B cell (primary cell): ENCODE data around the gene SLC25A25. TPM values are rescaled to one million over a fixed set of nuclear protein-coding genes. Genes with fewer than 3 reads are reported as not detected.

Experiments used
- ATAC-seq: fragments of 200-7000 bp; cut with Tn5 transposase; one replicate; pipeline ENCODE4 v1.10.0; 2021; ENCODE audit warnings: low read depth, mild to moderate bottlenecking, moderate number of reproducible peaks, moderate library complexity
- CTCF ChIA-PET: fragments of 350-600 bp; sonication (Branson Sonifier 250); formaldehyde crosslinking; loops from one replicate; lab custom pipeline; 2021; ENCODE audit warnings: antibody characterized with exemption, inconsistent platforms; lab: Charles Lee
- POLR2A ChIA-PET: fragments of 350-600 bp; sonication (Branson Sonifier 250); formaldehyde crosslinking; loops from one replicate; lab custom pipeline; 2021; ENCODE audit warnings: antibody characterized with exemption; lab: Charles Lee
- DNase-seq: peaks from one replicate; pipeline ENCODE4 v3.0.0; 2013
- H2AFZ ChIP-seq: 2 replicates; pipeline ENCODE4 v1.6.1; 2012; ENCODE audit warnings: mild to moderate bottlenecking, low read depth, low read length; ENCODE audit not compliant: insufficient read depth, poor library complexity, severe bottlenecking
- H3K27ac ChIP-seq, 2 donors: 1 replicate in 1 of 2; 2 replicates in 1 of 2; pipeline ENCODE4 v1.5.1; 2012 to 2013; ENCODE audit warnings: low read length in 2 of 2, mild to moderate bottlenecking in 2 of 2, moderate library complexity in 1 of 2
- H3K27me3 ChIP-seq, 4 experiments: fragments of 200-600 bp in 1 of 4; sonication (generic) in 1 of 4; replicated peaks in 1 of 4; 1 replicate in 2 of 4; 2 replicates in 2 of 4; pipeline versions ENCODE4 v1.6.1 to v1.7.0; 2013 to 2016; ENCODE audit warnings: low read length in 3 of 4, mild to moderate bottlenecking in 2 of 4, mixed read lengths in 1 of 4, moderate library complexity in 1 of 4; ENCODE audit not compliant: insufficient read depth in 4 of 4, control insufficient read depth in 3 of 4; ENCODE audit errors: control extremely low read depth in 1 of 4
- H3K36me3 ChIP-seq, 2 experiments: replicated peaks in 1 of 2; 1 replicate in 1 of 2; 2 replicates in 1 of 2; pipeline versions ENCODE4 v1.6.1 to v1.7.1; 2013; ENCODE audit warnings: low read length in 1 of 2; ENCODE audit not compliant: insufficient read depth in 2 of 2, control insufficient read depth in 1 of 2; ENCODE audit errors: control extremely low read depth in 1 of 2, extremely low read depth in 1 of 2
- H3K4me1 ChIP-seq, 2 donors: fragments of 200-600 bp in 1 of 2; sonication (generic) in 1 of 2; 1 replicate in 1 of 2; 2 replicates in 1 of 2; pipeline versions ENCODE4 v1.5.1 to v1.6.1; 2013 to 2017; ENCODE audit warnings: low read length in 2 of 2; ENCODE audit not compliant: control insufficient read depth in 2 of 2, insufficient read depth in 2 of 2
- H3K4me2 ChIP-seq: replicated peaks from 2 replicates; pipeline ENCODE3; 2012; ENCODE audit warnings: mild to moderate bottlenecking, low read depth, low read length; ENCODE audit not compliant: poor library complexity, severe bottlenecking
- H3K4me3 ChIP-seq, 5 experiments: fragments of 200-600 bp in 1 of 5; sonication (generic) in 1 of 5; 1 replicate in 3 of 5; 2 replicates in 2 of 5; pipeline versions ENCODE4 v1.5.1 to v1.7.0; 2011 to 2016; ENCODE audit warnings: low read length in 4 of 5, mild to moderate bottlenecking in 4 of 5, low read depth in 2 of 5, control low read depth in 1 of 5, moderate library complexity in 1 of 5; ENCODE audit not compliant: insufficient read depth in 1 of 5; ENCODE audit errors: control extremely low read depth in 1 of 5, extremely low read depth in 1 of 5
- H3K79me2 ChIP-seq: fragments of 200-600 bp; sonication (generic); one replicate; pipeline ENCODE4 v1.6.0; 2016; ENCODE audit warnings: low read length; ENCODE audit not compliant: control insufficient read depth, insufficient read depth
- H3K9ac ChIP-seq: fragments of 200-600 bp; sonication (generic); 2 replicates; pipeline ENCODE4 v1.6.1; 2017; ENCODE audit warnings: mild to moderate bottlenecking, low read length, moderate library complexity
- H3K9me3 ChIP-seq, 3 donors: one replicate each; pipeline versions ENCODE4 v1.6.1 to v1.7.1; 2013; ENCODE audit warnings: low read length in 2 of 3; ENCODE audit not compliant: control insufficient read depth in 2 of 3, insufficient read depth in 1 of 3; ENCODE audit errors: control extremely low read depth in 1 of 3
- H4K20me1 ChIP-seq: 2 replicates; pipeline ENCODE4 v1.6.0; 2012; ENCODE audit warnings: mild to moderate bottlenecking, low read length; ENCODE audit not compliant: insufficient read depth, control insufficient read depth, poor library complexity, severe bottlenecking
- H3K27ac Mint-ChIP-seq: one replicate; pipeline ENCODE4 v1.8.0; 2021; ENCODE audit warnings: mixed read lengths
- H3K27me3 Mint-ChIP-seq: one replicate; pipeline ENCODE4 v1.8.0; 2021; ENCODE audit warnings: mixed read lengths
- H3K4me1 Mint-ChIP-seq: one replicate; pipeline ENCODE4 v1.8.0; 2021; ENCODE audit warnings: mixed read lengths
- H3K4me3 Mint-ChIP-seq: one replicate; pipeline ENCODE4 v1.8.0; 2021; ENCODE audit warnings: mixed read lengths
- H3K9me3 Mint-ChIP-seq: one replicate; pipeline ENCODE4 v1.8.0; 2022; ENCODE audit warnings: mixed read lengths; ENCODE audit not compliant: insufficient read depth
- EZH2 ChIP-seq: IDR thresholded peaks from 2 replicates; pipeline ENCODE4 v1.6.1; 2012; ENCODE audit warnings: borderline replicate concordance, low read depth, mild to moderate bottlenecking, moderate library complexity, low read length; ENCODE audit not compliant: insufficient read depth, poor library complexity, severe bottlenecking
- WGBS: methylation state at CpG from one replicate; pipeline ENCODE4 v1.1.5; 2013; ENCODE audit warnings: missing lambda C conversion rate; ENCODE audit not compliant: insufficient coverage; 5-methylcytosine and 5-hydroxymethylcytosine counted together
- intact Hi-C: fragments of 100-400 bp; cut with micrococcal nuclease; formaldehyde crosslinking; loops from one replicate; pipeline ENCODE4 v1.10.0; 2022
- polyA plus RNA-seq: library from polyadenylated mRNA; depleted of rRNA; stranded (reverse); fragments of >200 nt; gene quantifications from 2 replicates; pipeline ENCODE4 v1.2.3, GENCODE V29; 2012
- total RNA-seq, 2 donors: library from RNA; stranded (reverse); fragments of 120-200 nt in 1 of 2; gene quantifications; 1 replicate in 1 of 2; 2 replicates in 1 of 2; pipeline versions ENCODE4 v1.2.3 to v1.2.4, GENCODE V29; 2013 to 2022
- TF ChIP-seq, protein P1 (sequence below): fragments of 200-600 bp; IDR thresholded peaks from one replicate; pipeline ENCODE4 v1.8.0; 2022; ENCODE audit warnings: antibody characterized with exemption, mild to moderate bottlenecking

Gene SLC25A25
- total and polyA plus RNA-seq, 2 donors (not counting 1 experiment from before 2014, with no cell fraction given): 12.1 to 18.6 TPM

DNA sequence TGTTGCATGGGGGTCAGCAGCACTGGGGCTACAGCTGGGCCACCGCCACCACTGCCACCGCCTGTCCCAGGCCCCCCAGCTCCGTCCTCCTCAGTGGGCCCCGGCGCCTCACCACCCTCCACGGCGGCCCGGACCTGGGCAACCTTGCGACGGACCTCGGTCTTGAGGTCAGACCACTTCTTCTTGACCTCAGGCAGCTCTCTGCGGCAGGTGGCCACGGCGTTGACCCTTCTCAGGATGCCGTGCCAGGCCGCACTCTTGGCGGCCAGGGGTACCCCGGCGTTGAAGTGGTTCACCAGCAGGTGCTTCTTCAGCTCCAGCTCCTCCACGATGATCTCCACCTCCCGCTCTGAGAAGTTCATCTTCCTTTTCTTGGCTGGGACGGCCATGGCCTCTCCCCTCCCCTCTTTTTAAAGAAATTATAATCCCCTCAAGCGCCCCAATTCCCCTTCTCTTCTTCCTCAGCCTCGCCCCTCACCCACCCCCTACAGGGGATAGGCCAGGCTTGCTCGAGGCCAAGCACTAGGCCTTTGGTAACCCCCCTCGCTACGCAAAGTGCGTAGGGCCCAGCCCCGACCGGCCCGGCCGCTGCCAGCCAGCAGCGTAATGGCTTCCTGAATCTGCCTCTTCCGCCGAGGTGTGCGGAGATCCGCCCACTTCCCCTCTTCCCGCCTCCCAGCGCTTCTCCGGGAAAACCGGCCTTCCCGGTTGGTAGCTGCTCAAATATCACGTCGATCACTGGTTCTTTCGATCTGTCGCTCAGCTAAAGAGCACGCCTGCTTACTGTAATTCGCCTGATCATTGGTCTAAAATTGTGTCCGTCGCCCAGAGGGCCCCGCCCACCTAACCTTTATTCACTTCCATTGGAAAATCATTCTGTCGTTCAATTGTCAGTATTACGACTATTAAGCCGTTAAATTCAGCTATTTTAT, 1.1 kb upstream of the SLC25A25 start, which contains the start of gene NAIF1:
NAIF1 (minus strand) TSS at position 608 of the 932 bp plus-strand sequence; CDS start at position 389, 219 bp downstream.
- Histone ChIP-seq H3K27me3 (no peaks in the 10 kb centered on the region), H3K4me2 (peak within 1 kb of the TSS; percentile 94), H2AFZ (peak within 1 kb of the TSS; percentile 73), H3K27ac (peak within 1 kb of the TSS; percentile 82 to 95), H4K20me1 (no peaks in the 10 kb centered on the region), H3K79me2 (peaks cover 79% of the 10 kb centered on the region), H3K4me3 (peak within 1 kb of the TSS; percentile 74 to 100 (median 98)), H3K4me1 (peaks cover 59 to 74% of the 10 kb centered on the region in 2 donors), H3K9me3 (peaks cover 0 to 3% (median 0%) of the 10 kb centered on the region in 3 donors), H3K9ac (peak within 1 kb of the TSS; percentile 91), H3K36me3 (peaks cover 0 to 5% of the 10 kb centered on the region in 2 experiments)
- CTCF ChIA-PET: interaction anchor here (0.7 to 2.4 kb wide), 11 partner anchors 13 to 146 kb away, joined by 3 to 9 read pairs (median 5); no protein-coding TSS in a partner anchor
- 39% methylated on average over 51 of the region's 54 CpGs for WGBS
- TF ChIP-seq EZH2: no peak
- TF ChIP-seq, protein P1, sequence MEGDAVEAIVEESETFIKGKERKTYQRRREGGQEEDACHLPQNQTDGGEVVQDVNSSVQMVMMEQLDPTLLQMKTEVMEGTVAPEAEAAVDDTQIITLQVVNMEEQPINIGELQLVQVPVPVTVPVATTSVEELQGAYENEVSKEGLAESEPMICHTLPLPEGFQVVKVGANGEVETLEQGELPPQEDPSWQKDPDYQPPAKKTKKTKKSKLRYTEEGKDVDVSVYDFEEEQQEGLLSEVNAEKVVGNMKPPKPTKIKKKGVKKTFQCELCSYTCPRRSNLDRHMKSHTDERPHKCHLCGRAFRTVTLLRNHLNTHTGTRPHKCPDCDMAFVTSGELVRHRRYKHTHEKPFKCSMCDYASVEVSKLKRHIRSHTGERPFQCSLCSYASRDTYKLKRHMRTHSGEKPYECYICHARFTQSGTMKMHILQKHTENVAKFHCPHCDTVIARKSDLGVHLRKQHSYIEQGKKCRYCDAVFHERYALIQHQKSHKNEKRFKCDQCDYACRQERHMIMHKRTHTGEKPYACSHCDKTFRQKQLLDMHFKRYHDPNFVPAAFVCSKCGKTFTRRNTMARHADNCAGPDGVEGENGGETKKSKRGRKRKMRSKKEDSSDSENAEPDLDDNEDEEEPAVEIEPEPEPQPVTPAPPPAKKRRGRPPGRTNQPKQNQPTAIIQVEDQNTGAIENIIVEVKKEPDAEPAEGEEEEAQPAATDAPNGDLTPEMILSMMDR: no peak
- DNase-seq (peak; percentile 99), ATAC-seq (peak; percentile 66)
- Mint-ChIP-seq H3K27me3 (no peaks in the 10 kb centered on the region), H3K4me1 (peaks cover 58% of the 10 kb centered on the region), H3K27ac (peak within 1 kb of the TSS; percentile 57), H3K4me3 (no peak within 1 kb of the TSS), H3K9me3 (no peaks in the 10 kb centered on the region)
- intact Hi-C loops: loop anchor here (1.0 to 10.0 kb wide), 10 partner anchors 27 to 1768 kb away; partner anchors contain the start of genes C9orf78, CDK9, DOLPP1 and LRSAM1
- POLR2A ChIA-PET: interaction anchor here (0.5 to 2.1 kb wide), 7 partner anchors 11 to 276 kb away, joined by 3 to 7 read pairs (median 5); partner anchors contain the start of gene EEIG1
